Measurements from ENCODE around the gene CFAP54. TPM values are rescaled to one million over a fixed set of nuclear protein-coding genes. Genes with fewer than 3 reads are reported as not detected.
"Not testable (repeated sequence)": the region's sequence is repeated elsewhere in the genome, so short reads cannot be mapped to it uniquely, and the experiment has no call there.

The CFAP54 gene
- total RNA-seq, 4 donors from 2014 or later, result 3.0 to 5.4 (median 4.1) TPM

- no peak for DNase-seq
- no peaks in the 10 kb centered on the region for H3K36me3 ChIP-seq
- no peaks in the 10 kb centered on the region for H3K9me3 ChIP-seq
- H3K27me3 ChIP-seq, result no peaks in the 10 kb centered on the region
- 59 to 61% methylated on average over 3 of the region's 3 CpGs for WGBS, 2 donors
- no peak overlapping the region for H3K27ac ChIP-seq
- H3K4me1 ChIP-seq, result no peaks in the 10 kb centered on the region
- TF ChIP-seq POLR2A (IDR thresholded peaks at IDR 0.05) (no peak), CTCF (IDR thresholded peaks at IDR 0.05) (no peak)
- H3K4me3 ChIP-seq (replicated peaks in 1 of 3), result no peak overlapping the region
- intact Hi-C loops (cut with DNase I), result no loop called here
Observed at GRCh38 chr12:96670334-96670899, 181.0 kb downstream of the CFAP54 start.

- H3K9me3 ChIP-seq; H3K4me3 ChIP-seq (replicated peaks in 1 of 3); H3K27ac ChIP-seq; H3K36me3 ChIP-seq; H3K4me1 ChIP-seq; intact Hi-C loops (cut with DNase I); DNase-seq; H3K27me3 ChIP-seq: not testable (repeated sequence)
- 91 to 98% methylated on average over 2 to 3 of the region's 3 CpGs for whole genome bisulfite sequencing, 2 donors
Observed at GRCh38 chr12:96675519-96675918, 186.1 kb downstream of the CFAP54 start.

DNA sequence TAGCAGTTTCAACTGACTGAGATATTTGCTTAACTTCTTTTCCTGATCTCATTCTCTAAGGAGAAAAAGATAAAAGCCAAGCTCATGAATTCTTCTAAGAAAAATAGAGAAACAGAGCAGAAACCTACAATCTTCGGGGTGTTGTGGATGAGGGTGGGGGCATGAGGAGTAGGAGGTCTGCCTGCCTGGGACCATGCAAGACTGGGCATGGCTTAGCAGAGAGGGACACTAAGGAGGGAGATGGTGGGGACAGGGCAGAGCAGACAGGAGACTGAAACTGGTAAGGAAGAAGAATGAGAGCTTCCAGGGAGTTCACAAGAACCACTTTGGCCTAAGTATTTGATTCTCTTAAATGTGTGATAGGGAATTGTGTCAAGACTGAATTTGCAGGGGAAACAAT, 188.0 kb downstream of the CFAP54 start:
- no peaks in the 10 kb centered on the region for H3K4me1 ChIP-seq
- DNase-seq, result no peak
- intact Hi-C loops (cut with DNase I), result no loop called here

DNA sequence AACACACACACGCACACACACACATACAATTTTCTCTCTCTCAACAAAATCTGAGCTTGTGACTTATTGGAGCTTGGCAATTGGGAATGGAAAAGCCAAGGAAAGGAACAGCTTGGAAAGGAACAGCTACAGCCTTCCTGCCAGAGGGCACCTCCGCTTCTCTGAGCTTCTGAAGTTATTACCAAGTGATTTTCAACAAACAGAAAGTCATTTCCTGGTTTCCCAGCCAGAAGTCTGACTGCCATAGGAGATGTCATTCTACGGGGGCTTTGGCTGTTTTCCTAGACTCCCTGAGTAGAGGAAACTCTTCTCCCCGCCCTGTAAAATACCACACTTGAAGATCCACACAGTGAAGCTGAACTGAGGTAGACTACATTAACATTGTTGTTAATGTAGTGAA, 198.3 kb downstream of the CFAP54 start:
- Histone ChIP-seq H3K27ac (no peak overlapping the region), H3K4me3 (replicated peaks in 1 of 3) (no peak overlapping the region), H3K4me1 (no peaks in the 10 kb centered on the region), H3K27me3 (no peaks in the 10 kb centered on the region), H3K9me3 (no peaks in the 10 kb centered on the region), H3K36me3 (no peaks in the 10 kb centered on the region)
- DNase-seq, result no peak
- WGBS, 2 donors, result 57 to 59% methylated on average over 4 of the region's 4 CpGs
- intact Hi-C loops (cut with DNase I), result no loop called here
- no peak for TF ChIP-seq POLR2A (IDR thresholded peaks at IDR 0.05)
- TF ChIP-seq CTCF (IDR thresholded peaks at IDR 0.05), result no peak

More for the DNA sequence above, 188.0 kb downstream of the CFAP54 start:
- H3K27ac ChIP-seq, result no peak overlapping the region
- no peaks in the 10 kb centered on the region for H3K27me3 ChIP-seq
- H3K4me3 ChIP-seq (replicated peaks in 1 of 3), result no peak overlapping the region
- 85 to 86% methylated on average over 1 of the region's 1 CpG for WGBS, 2 donors
- no peaks in the 10 kb centered on the region for H3K36me3 ChIP-seq
- TF ChIP-seq POLR2A (IDR thresholded peaks at IDR 0.05), result no peak
- TF ChIP-seq CTCF (IDR thresholded peaks at IDR 0.05), result no peak
- H3K9me3 ChIP-seq, result no peaks in the 10 kb centered on the region

DNA sequence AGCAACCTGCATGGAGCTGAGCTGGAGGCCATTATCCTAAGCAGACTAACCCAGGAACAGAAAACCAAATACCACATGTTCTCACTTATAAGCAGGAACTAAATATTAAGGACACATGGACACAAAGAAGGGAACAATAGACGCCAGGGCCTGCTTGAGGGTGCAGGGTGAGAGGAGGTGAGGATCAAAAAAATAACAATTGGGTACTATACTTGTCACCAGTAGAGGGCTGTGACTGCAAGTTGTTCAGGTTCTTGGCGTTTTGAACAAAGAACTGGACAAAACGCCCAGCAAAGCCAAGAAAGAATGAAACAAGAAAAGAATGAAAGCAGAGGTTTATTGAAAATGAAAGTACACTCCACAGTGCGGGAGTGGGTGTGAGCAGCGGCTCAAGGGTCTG, 209.1 kb downstream of the CFAP54 start:
- H3K9me3 ChIP-seq, result no peaks in the 10 kb centered on the region
- TF ChIP-seq CTCF (IDR thresholded peaks at IDR 0.05), result no peak
- no peak for TF ChIP-seq POLR2A (IDR thresholded peaks at IDR 0.05)
- DNase-seq, result no peak
- H3K4me1 ChIP-seq, result no peaks in the 10 kb centered on the region
- H3K27me3 ChIP-seq, result no peaks in the 10 kb centered on the region
- 88 to 92% methylated on average over 5 of the region's 5 CpGs for WGBS, 2 donors
- H3K36me3 ChIP-seq, result no peaks in the 10 kb centered on the region
- H3K27ac ChIP-seq, result no peak overlapping the region
- H3K4me3 ChIP-seq (replicated peaks in 1 of 3), result no peak overlapping the region
- intact Hi-C loops (cut with DNase I), result no loop called here

GRCh38 chr12:96698965-96699364, 209.6 kb downstream of the CFAP54 start:
- no peak overlapping the region for H3K4me3 ChIP-seq (replicated peaks in 1 of 3)
- H3K4me1 ChIP-seq, result no peaks in the 10 kb centered on the region
- no peaks in the 10 kb centered on the region for H3K27me3 ChIP-seq
- H3K27ac ChIP-seq, result no peak overlapping the region
- no peaks in the 10 kb centered on the region for H3K9me3 ChIP-seq
- TF ChIP-seq POLR2A (IDR thresholded peaks at IDR 0.05) (no peak), CTCF (IDR thresholded peaks at IDR 0.05) (no peak)
- no peak for DNase-seq
- intact Hi-C loops (cut with DNase I), result no loop called here
- H3K36me3 ChIP-seq, result no peaks in the 10 kb centered on the region
- WGBS, 2 donors, result 96 to 98% methylated on average over 8 of the region's 8 CpGs

Data from thyroid gland (tissue), 4 donors.